ENCODE data around the gene SLC35D3.
A peak's percentile ranks its signal among the peaks of the same experiment; 100 is the strongest.
"Not testable (repeated sequence)": the region's sequence is repeated elsewhere in the genome, so short reads cannot be mapped to it uniquely, and the experiment has no call there.

Gene SLC35D3

GRCh38 chr6:136967876-136968752, 46.0 kb downstream of the SLC35D3 start:
- peak; percentile 30 for DNase-seq (ENCODE audit: low read depth)

GRCh38 chr6:136968837-136969236, 46.7 kb downstream of the SLC35D3 start:
- DNase-seq (ENCODE audit: low read depth) = no peak

- DNase-seq (ENCODE audit: low read depth) = no peak
Measured at GRCh38 chr6:136969433-136969832, 47.3 kb downstream of the SLC35D3 start.

- no peak for DNase-seq (ENCODE audit: low read depth)
Measured at GRCh38 chr6:136969930-136970329, 47.8 kb downstream of the SLC35D3 start.

- no peak for DNase-seq (ENCODE audit: low read depth)
Measured at GRCh38 chr6:136971609-136972008, 49.5 kb downstream of the SLC35D3 start.

GRCh38 chr6:136973781-136974180, 51.7 kb downstream of the SLC35D3 start:
- not testable (repeated sequence) for DNase-seq (ENCODE audit: low read depth)

Data from stimulated activated CD8-positive, alpha-beta memory T cell treated with anti-CD3 and anti-CD28 coated beads, Interleukin-12 subunit alpha, Interleukin-12 subunit beta, amount 100 ng/mL, for 1 hour (primary cell).